GM06990 (cell line): ENCODE measurements around the gene LRMDA.

ENCODE experiments used
- DNase-seq: peaks from one replicate; pipeline ENCODE4 v3.0.0-alpha.2; 2011; ENCODE audit not compliant: insufficient read length; ENCODE audit errors: extremely low read depth
- H3K27me3 ChIP-seq: replicated peaks from 2 replicates; pipeline ENCODE4 v1.6.0; 2011; ENCODE audit warnings: low read length; ENCODE audit not compliant: control insufficient read depth, insufficient read depth
- H3K36me3 ChIP-seq: 2 replicates; pipeline ENCODE4 v1.5.1; 2011; ENCODE audit warnings: low read length; ENCODE audit not compliant: control insufficient read depth, insufficient read depth
- H3K4me3 ChIP-seq: replicated peaks from 2 replicates; pipeline ENCODE4 v1.5.1; 2011; ENCODE audit warnings: low read depth, mild to moderate bottlenecking, control low read depth, low read length
- CTCF ChIP-seq: IDR thresholded peaks from 2 replicates; pipeline ENCODE4 v1.5.1; 2011; ENCODE audit warnings: low read length, control low read depth, mild to moderate bottlenecking, inconsistent platforms; ENCODE audit not compliant: insufficient read depth, poor library complexity, severe bottlenecking

LRMDA gene

GRCh38 chr10:75857896-75858295 lies 426.5 kb downstream of the LRMDA start:
- no peaks in the 10 kb centered on the region for H3K27me3 ChIP-seq
- DNase-seq: no peak
- no peaks in the 10 kb centered on the region for H3K36me3 ChIP-seq
- no peak overlapping the region for H3K4me3 ChIP-seq
- no peak for TF ChIP-seq CTCF

- TF ChIP-seq CTCF: no peak
- H3K36me3 ChIP-seq: no peaks in the 10 kb centered on the region
- DNase-seq: no peak
Observed at GRCh38 chr10:75858339-75858738, 426.9 kb downstream of the LRMDA start.

GRCh38 chr10:75859141-75859540 lies 427.7 kb downstream of the LRMDA start:
- H3K36me3 ChIP-seq: no peaks in the 10 kb centered on the region

More at GRCh38 chr10:75858339-75858738, 426.9 kb downstream of the LRMDA start:
- H3K27me3 ChIP-seq: no peaks in the 10 kb centered on the region
- no peak overlapping the region for H3K4me3 ChIP-seq

GRCh38 chr10:75860009-75860408 lies 428.6 kb downstream of the LRMDA start:
- Histone ChIP-seq H3K27me3 (no peaks in the 10 kb centered on the region), H3K36me3 (no peaks in the 10 kb centered on the region), H3K4me3 (no peak overlapping the region)
- no peak for TF ChIP-seq CTCF
- DNase-seq: no peak

More at GRCh38 chr10:75859141-75859540, 427.7 kb downstream of the LRMDA start:
- no peak for DNase-seq
- Histone ChIP-seq H3K4me3 (no peak overlapping the region), H3K27me3 (no peaks in the 10 kb centered on the region)
- TF ChIP-seq CTCF: no peak

GRCh38 chr10:75861582-75861981 lies 430.2 kb downstream of the LRMDA start:
- Histone ChIP-seq H3K27me3 (no peaks in the 10 kb centered on the region), H3K36me3 (no peaks in the 10 kb centered on the region), H3K4me3 (no peak overlapping the region)
- no peak for TF ChIP-seq CTCF
- DNase-seq: no peak

- H3K27me3 ChIP-seq: no peaks in the 10 kb centered on the region
- no peaks in the 10 kb centered on the region for H3K36me3 ChIP-seq
- no peak overlapping the region for H3K4me3 ChIP-seq
- no peak for TF ChIP-seq CTCF
- no peak for DNase-seq
Observed at GRCh38 chr10:75862935-75863334, 431.5 kb downstream of the LRMDA start.
